ENCODE measurements around the gene DUSP7.

DUSP7 gene

DNA sequence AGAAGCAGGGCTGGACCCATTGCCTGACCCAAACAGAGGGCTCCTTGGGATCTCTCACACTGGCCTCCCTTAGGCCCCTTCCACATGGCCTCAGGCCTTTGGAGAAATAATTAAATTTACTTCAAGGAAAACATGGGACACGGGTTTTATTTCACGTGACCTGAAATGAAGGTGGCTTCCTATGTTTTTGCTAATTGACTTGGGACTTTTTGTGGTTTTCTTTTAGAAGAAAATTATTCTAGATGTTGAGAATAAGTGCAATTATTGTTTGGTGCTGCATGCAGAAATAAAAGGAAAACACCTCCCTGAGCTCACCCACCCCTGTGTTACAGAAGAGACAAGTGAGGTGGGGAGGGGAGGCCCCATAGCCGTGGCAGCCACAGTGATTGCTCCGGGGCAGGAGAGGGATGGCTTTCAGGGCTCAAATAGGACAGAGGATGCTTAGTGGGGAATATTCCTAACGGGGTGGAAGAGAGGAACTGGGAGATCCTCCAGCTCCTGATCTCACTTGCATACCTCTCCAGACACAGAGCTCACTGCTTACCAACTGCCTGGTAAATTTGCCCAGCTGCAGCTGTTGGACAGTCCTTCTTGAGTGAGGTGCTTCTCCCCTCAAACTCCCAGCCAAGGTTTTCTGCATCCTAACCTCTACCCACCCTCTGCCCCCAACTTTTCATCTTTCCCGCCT lies 31.5 kb downstream of the DUSP7 start:
- DNase-seq: no peak

DNA sequence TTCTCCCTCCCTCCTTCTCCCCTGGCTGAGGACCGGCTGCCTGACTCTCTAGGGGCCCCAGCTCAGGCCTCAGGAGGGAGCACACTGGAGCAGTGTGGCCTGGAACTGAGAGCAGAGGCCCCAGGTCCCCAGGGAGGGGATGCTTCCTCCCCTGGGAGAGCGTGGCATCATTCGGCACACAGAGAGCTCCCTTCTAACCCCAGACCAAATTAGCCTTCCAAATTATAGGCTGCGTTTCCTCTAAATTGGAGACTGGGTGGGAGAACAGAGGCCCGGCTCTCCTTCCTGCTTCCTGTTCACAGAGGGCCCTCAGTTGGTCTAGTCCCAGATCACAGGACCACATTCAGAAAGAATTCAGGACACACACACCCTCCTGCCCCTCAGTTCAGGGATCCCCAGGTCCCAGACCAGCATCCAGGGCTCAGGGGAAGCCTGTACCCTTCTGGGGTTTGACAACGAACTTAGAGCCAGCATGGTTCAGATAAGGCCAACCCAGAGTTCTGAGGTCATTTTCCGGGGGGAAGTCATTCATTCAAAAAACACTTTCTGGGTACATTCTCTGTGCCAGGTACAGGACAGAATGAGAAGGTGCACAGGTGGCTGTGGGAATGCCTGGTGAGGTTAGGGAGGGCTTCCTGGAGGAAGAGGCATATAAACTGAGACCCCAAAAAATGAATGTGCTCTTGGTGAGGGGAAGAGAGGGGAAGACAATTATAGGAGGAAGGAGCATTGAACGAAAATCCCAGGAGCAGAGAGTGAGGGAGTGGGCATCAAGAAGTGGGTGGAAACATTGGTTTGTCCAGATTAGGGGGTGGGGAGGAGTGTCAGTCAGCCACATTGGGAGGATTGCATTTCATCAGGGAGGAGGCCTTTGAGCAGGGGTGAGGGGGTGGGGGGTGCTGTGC lies 32.3 kb downstream of the DUSP7 start:
- no peak for DNase-seq

- DNase-seq: no peak
Observed at GRCh38 chr3:52023101-52023770, 33.1 kb downstream of the DUSP7 start.

DNA sequence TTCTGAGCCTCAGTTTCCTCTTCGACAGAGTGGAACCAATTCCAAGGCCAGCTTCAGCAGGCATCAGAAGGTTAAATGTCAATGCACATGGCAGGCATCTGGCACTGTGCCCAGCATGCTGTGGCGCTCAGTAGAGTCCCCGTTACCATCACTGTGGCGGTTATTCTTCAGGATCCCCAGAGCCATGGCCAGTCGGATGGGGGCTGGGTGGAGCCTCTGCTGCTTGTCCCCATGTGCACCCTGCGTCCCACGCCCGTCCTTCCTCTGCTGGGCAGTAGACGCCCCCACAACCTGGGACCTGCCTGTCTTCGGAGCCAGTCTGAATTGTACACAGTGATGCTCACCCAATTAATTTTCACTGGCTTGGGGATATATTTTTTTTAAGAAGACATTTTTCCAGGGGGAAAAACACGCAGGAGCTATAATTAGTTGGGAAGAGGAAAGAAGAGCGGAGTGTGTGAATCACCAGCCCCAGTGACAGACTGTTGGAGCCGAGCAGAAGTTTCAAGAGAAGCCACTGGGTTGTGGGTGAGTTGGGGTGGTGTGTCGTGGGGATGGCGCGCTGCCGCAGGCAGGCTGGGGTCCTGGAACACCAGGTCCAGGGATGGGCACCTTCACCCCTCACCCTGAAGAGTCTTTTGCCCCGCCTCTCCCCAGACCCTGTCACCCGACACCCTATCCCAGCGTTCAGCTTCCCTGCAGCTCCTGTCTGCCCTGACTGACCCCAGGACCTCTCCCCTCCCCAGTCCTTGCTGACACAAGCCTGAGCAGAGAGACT lies 33.9 kb downstream of the DUSP7 start:
- no peak for DNase-seq

DNA sequence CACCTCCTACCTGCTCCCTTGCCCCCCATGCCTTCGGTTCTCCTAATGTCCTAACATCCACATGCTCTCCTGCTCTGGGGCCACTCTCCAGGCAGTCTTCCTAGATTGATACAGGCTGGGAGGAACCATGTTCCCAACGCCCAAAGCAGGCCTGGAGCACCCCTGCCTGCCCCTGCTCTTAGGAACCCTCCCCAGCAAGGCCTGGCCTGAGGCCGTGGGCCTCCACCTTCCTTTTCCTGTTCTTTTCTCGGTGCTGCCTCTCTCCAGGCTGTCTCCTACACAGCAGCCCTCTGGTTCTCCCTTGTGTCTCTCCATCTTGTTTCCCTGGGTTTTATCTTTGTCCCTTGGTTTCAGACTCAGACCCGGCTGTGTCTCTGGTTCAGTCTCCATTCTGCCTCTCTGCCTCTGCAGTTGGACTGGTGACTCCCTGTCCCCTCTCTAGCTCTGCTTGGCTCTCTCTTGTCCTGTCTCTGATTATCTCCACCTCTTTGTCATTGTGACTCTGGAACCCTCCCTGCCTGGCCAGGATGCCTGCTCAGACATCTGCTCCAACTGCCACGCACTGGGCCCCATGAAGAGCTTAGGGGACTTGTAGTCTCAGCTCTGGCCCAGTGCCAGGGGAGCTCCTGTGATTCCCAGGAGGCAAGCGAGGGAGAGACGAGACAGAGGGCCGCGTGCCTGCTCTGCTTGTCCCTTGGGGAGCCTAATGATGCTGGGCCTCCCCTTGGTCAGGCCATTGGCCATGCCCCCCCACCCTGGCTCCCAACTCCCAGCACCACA lies 34.7 kb downstream of the DUSP7 start:
- no peak for DNase-seq

DNA sequence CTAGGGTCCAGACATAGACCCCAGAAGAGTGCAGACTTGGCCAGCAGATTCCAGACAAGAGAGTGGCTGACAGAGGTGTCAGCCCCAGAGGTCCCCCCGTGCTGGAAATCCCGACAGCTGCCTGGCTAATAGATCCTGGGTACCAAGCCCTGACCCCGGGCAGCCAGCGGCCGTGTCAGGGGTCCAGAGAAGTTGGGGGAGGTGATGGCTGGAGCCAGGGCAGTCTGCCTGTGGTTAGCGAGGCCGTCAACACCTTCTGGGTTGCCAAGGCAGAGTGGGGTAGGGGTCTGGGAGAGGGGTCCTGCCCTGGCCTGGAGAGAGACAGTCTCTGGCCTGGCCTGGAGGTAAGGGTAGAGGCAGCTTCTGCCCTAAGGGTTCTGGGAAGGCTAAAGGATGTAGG lies 35.6 kb downstream of the DUSP7 start:
- no peak for DNase-seq

- no peak for DNase-seq
Observed at GRCh38 chr3:52019352-52020080, 36.9 kb downstream of the DUSP7 start.

DNA sequence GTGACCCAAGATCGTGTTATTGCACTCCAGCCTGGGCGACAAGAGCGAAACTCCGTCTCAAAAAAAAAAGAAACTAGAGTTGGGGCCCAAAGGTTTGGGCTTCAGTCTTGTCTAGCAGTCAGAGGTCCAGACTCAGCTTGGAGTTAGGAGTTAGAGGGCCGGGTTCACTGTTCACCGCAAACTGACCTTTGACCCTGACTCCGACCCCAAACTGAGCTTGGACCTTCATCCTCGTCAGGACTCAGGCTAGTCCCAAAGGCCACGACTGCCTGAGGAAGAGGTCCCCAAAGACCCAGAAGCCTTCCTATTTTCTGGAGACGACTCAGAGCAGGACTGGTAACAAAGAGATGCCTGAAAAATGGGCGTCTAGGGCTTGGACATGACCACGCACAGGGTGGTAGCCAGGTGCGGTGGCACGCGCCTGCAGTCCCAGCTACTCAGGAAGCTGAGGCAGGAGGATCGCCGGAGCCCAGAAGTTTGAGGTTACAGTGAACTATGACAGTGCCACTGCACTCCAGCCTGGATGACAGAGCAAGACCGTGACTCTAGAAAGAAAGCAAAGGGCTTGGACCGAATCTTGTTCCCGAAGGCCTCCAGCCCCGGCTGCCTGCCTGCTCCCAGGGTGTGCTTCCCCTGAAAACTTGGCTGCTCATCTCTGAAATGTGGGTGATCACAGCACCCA lies 37.9 kb downstream of the DUSP7 start:
- no peak for DNase-seq

GRCh38 chr3:52017586-52017985 lies 38.8 kb downstream of the DUSP7 start:
- no peak for DNase-seq

DNA sequence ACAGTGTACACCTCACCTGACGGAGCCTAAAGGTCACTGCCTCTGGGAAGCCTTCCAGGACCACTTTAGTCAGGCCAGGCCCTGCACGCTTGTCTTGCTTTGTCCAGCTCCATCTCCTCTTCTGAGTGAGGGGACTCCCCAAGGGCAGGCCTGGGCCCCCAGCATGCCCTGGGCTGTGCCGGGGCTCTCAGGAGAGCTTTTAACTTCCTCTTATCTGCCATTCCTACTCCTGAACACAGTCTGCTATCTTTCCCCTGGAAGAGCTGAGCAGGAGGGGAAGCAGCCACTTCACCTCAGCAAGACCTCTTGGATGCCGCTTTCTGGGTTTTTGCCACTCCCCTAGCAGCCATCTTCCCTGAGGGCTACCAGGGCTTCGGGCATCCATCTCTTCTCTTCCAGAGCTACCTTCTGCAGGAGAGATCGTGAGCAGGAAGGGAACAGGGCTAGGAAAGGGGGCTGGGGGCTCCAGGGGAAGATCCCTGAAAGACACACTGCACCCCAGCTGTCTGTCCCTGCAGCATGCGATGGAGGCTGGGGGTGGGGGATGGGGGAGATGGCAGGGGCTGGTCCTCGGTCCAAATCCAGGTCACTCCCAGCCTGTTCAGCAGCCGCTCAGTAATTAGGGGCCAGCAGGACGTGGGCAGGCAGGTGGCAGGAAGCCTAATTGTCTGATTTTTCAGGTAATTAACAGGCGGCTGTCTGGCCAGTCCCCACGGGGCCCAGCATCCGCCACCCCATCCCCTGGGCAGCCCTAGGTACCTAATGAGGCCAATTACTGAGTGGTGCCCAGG lies 40.7 kb downstream of the DUSP7 start:
- DNase-seq: no peak

DNA sequence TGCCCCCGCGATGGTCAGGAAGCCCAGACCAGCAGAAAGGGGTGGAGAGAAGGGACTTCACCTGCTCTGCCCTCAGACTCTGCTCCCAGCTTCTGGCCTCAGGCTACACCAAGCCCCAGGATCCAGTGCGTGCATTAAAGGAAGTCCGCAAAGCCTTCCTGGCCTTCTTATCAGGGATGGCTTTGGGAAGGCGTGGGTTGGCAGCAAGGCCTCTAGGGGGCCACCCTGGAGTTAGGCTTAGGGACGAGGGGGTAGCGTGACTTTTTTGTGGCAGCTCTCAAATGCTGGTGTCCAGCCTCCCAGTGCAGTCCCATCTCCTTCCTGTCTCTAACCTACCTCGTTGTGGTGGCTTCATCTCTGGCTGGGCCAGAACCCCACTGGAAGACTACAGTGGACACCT lies 41.8 kb downstream of the DUSP7 start:
- no peak for DNase-seq

GRCh38 chr3:52013802-52014598 lies 42.4 kb downstream of the DUSP7 start:
- DNase-seq: no peak

DNA sequence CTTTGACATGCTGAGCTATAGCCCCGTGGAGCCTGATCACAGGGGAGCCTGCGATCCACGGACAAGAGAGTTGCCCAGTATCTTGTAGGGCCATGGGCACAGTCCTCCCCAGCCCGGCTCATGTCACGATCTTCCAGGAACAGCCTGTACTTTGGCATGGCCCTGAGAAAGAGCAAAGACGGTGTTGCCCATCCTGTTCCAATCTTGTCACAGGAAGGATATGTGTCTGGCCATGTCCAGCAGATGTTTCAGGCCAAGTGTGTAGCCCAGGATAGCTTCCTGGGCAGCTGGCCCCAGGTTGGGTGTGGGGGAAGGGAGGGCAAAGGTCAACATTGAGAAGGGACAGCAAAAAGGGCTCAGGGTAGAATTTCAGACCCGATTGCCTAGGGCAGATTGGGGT lies 43.7 kb downstream of the DUSP7 start:
- no peak for DNase-seq

DNA sequence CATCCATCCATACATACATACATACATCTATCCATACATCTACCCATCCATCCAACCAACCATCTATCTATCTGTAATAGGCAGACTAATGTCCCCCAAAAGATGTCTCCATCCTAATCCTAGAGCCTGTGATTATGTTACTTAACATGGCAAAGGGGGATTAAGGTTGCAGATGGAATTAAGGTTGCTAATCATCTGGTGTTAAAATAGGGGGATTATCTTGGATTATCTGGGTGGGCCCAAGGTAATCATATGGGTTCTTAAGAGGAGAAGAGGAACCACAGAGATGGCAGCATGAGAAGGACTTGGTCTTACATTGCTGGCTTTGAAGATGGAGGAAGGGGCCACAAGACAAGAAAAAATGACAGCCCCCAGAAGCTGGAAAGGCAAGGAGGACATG lies 45.9 kb downstream of the DUSP7 start:
- DNase-seq: no peak

- no peak for DNase-seq
Observed at GRCh38 chr3:52007291-52007690, 49.1 kb downstream of the DUSP7 start.

GRCh38 chr3:52006820-52007133 lies 49.6 kb downstream of the DUSP7 start:
- no peak for DNase-seq

GRCh38 chr3:52006017-52006819 lies 50.2 kb downstream of the DUSP7 start:
- DNase-seq: no peak

DNA sequence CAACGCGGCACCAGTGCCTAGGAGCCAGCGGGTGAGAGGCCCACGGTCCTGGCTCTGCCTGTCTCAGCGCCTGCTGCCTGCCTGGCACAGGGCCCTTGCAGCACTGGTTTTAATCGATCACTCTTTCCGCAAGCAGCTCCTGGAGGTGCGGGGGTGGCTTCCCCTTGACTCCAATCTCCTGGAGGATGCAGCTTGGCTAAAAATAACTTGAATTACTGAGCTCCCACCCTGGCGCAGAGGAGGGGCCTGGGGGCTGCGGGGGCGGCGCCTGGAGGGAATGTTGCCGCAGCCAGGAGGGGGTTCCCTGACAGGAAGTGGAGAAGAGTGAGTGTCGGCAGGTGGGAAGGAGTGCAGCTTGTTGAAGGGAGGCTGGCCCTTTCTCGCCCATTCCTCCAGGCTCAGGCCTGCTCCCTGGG lies 50.8 kb downstream of the DUSP7 start:
- DNase-seq: no peak
